AML-193 (cell line): ENCODE measurements around the gene CPD.

ENCODE experiments used
- DNase-seq, 2 experiments: peaks; one replicate each; lab custom pipeline; 2025; lab: John Stamatoyannopoulos, UW

CPD gene

DNA sequence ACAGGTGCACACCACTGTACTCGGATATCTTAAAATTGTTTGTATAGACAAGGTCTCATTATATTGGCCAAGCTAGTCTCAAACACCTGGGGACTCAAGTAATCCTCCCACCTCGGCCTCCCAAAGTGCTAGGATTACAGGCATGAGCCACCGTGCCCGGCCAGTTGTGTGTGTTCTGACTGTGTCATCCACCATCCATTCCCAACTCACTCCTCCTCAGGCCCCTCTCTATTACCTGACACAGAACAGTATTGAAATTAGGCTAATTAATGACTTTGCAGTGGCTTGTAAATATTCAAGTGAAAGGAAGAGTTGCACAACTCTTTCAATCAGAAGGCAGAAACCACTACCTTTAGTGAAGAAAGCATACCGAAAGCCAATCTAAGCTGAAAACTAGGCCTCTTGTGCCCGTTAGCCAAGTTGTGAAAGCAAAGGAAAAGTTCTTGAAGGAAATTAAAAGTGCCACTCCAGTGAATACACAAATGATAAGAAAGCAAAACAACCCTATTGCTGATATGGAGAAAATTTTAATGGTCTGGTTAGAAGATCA is 127.2 kb downstream of the CPD start:
- no peak for DNase-seq

GRCh38 chr17:30506481-30506880 is 127.8 kb downstream of the CPD start:
- no peak for DNase-seq

DNA sequence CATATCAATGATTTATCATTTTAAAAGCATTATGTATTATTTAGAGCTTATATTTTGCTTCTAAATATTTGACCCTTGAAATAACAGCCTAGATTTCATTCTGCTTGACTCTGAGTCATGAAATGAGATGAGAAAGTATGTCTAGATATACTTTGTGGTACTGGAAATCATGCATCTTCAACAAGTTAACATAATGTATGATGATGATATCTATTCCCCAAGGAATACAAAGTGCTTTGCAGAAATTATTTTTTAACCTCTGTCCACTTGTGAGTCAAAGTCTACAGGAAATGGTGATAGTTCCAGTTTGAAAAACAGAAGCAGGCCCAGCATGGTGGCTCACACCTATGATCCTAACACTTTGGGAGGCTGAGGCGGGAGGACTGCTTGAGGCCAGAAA is 134.6 kb downstream of the CPD start:
- DNase-seq, result no peak

GRCh38 chr17:30514895-30515596 is 136.3 kb downstream of the CPD start:
- no peak for DNase-seq

DNA sequence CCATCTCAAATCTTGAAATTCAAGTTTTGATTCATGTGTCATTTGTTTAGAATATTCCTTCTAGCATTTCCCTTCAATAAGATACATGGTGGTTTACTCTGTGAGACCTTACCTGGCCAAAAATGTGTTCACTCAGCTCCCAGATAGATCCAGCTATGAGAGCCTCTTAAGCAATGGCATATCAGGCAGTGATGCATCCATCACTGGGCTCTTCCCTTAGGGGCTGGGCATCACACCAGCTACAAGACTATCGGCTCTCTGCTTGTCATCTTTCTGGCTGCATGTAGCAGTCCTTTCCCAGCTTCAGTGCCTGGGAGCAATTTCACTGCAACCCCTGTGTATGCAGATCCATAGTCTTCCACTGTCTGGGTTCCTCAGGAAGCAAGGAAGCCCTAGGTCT is 139.1 kb downstream of the CPD start:
- no peak for DNase-seq

- no peak for DNase-seq
These were observed 140.4 kb downstream of the CPD start for GRCh38 chr17:30519166-30519565.
